ENCODE data around the gene PSME3IP1.

DNA sequence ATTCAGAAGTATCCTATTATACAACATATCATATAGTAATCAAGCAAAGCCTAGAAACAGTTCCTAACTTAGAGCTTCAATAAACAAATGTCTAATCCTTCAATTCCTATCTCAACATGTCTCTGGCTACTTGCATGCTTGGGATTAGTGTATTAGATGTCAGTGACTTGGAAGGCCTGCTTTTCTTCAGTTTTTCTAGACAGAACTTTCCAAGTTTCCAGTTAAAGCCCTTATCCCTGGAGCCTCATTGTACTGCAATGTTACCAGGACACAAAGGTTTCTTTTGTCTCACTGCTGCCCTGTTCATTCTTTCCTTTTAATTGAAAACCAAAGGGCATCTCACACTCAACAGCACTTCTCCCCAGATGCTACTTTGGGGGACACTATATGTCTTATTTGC, 16.5 kb downstream of the PSME3IP1 start:
- TF ChIP-seq, protein P1, sequence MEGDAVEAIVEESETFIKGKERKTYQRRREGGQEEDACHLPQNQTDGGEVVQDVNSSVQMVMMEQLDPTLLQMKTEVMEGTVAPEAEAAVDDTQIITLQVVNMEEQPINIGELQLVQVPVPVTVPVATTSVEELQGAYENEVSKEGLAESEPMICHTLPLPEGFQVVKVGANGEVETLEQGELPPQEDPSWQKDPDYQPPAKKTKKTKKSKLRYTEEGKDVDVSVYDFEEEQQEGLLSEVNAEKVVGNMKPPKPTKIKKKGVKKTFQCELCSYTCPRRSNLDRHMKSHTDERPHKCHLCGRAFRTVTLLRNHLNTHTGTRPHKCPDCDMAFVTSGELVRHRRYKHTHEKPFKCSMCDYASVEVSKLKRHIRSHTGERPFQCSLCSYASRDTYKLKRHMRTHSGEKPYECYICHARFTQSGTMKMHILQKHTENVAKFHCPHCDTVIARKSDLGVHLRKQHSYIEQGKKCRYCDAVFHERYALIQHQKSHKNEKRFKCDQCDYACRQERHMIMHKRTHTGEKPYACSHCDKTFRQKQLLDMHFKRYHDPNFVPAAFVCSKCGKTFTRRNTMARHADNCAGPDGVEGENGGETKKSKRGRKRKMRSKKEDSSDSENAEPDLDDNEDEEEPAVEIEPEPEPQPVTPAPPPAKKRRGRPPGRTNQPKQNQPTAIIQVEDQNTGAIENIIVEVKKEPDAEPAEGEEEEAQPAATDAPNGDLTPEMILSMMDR (IDR thresholded peaks at IDR 0.05; ENCODE audit: low read depth, low read length), result no peak
- no peak for TF ChIP-seq EZH2phosphoT487 (IDR thresholded peaks at IDR 0.05; ENCODE audit: low read depth)

Measured in OCI-LY3 (cell line).